DOHH2 (cell line): ENCODE data around the gene TCERG1L.

Source experiments
- H3F3A ChIP-seq: fragments of 200-600 bp; sonication (generic), shearing (Covaris generic); 2 replicates; pipeline ENCODE4 v1.6.0; 2016; ENCODE audit warnings: antibody characterized with exemption, mild to moderate bottlenecking; ENCODE audit not compliant: control insufficient read depth, insufficient read depth
- H3K27ac ChIP-seq: fragments of 200-600 bp; sonication (generic); 2 replicates; pipeline ENCODE4 v1.5.1; 2014; ENCODE audit warnings: low read depth, mild to moderate bottlenecking, low read length, moderate library complexity
- H3K27me3 ChIP-seq: fragments of 200-600 bp; sonication (generic); 2 replicates; pipeline ENCODE4 v1.6.1; 2014; ENCODE audit warnings: mild to moderate bottlenecking, low read length, mixed read lengths; ENCODE audit not compliant: control insufficient read depth
- H3K36me3 ChIP-seq: fragments of 200-600 bp; sonication (generic); 2 replicates; pipeline ENCODE4 v1.6.1; 2014; ENCODE audit warnings: mild to moderate bottlenecking, low read length, moderate library complexity, mixed read lengths; ENCODE audit not compliant: control insufficient read depth
- H3K4me1 ChIP-seq: fragments of 200-600 bp; sonication (generic); 2 replicates; pipeline ENCODE4 v1.6.1; 2014; ENCODE audit warnings: mild to moderate bottlenecking, low read length, mixed read lengths; ENCODE audit not compliant: control insufficient read depth
- H3K4me2 ChIP-seq: fragments of 200-600 bp; sonication (generic); 2 replicates; pipeline ENCODE4 v1.6.0; 2014; ENCODE audit warnings: mild to moderate bottlenecking, low read length, moderate library complexity
- H3K4me3 ChIP-seq: fragments of 200-600 bp; sonication (generic); 2 replicates; pipeline ENCODE4 v1.5.1; 2014; ENCODE audit warnings: mild to moderate bottlenecking, low read length, mixed read lengths
- H3K79me2 ChIP-seq: fragments of 200-600 bp; sonication (generic); 2 replicates; pipeline ENCODE4 v1.6.1; 2014; ENCODE audit warnings: mild to moderate bottlenecking, low read length, mixed read lengths; ENCODE audit not compliant: control insufficient read depth
- H3K9me2 ChIP-seq: fragments of 200-600 bp; sonication (generic); replicated peaks from 2 replicates; pipeline ENCODE4 v1.6.1; 2014; ENCODE audit warnings: mild to moderate bottlenecking, low read length, mixed read lengths; ENCODE audit not compliant: control insufficient read depth
- H3K9me3 ChIP-seq: fragments of 200-600 bp; sonication (generic); 2 replicates; pipeline ENCODE4 v1.6.1; 2014; ENCODE audit warnings: antibody characterized with exemption, low read length, mixed read lengths; ENCODE audit not compliant: control insufficient read depth, insufficient read depth
- H4K20me1 ChIP-seq: fragments of 200-600 bp; sonication (generic); 2 replicates; pipeline ENCODE4 v1.6.0; 2014; ENCODE audit warnings: low read depth, mild to moderate bottlenecking, antibody characterized with exemption, low read length, moderate library complexity; ENCODE audit not compliant: control insufficient read depth, insufficient read depth
- CTCF ChIP-seq: fragments of 200-600 bp; sonication (generic); IDR thresholded peaks from one replicate; pipeline ENCODE4 v1.5.1; 2014; ENCODE audit warnings: antibody characterized with exemption, mild to moderate bottlenecking, low read depth, low read length; ENCODE audit not compliant: poor library complexity, severe bottlenecking
- EZH2phosphoT487 ChIP-seq: fragments of 200-600 bp; sonication (generic); IDR thresholded peaks from 2 replicates; pipeline ENCODE4 v1.6.1; 2017; ENCODE audit warnings: borderline replicate concordance, mild to moderate bottlenecking, antibody characterized with exemption, low read length, moderate library complexity, mixed read lengths

The TCERG1L gene

GRCh38 chr10:131089861-131090260 lies 221.7 kb downstream of the TCERG1L start:
- TF ChIP-seq EZH2phosphoT487 (no peak), CTCF (no peak)
- Histone ChIP-seq H3K27me3 (no peaks in the 10 kb centered on the region), H3F3A (no peaks in the 10 kb centered on the region), H4K20me1 (no peaks in the 10 kb centered on the region), H3K4me1 (no peaks in the 10 kb centered on the region), H3K27ac (no peak overlapping the region), H3K79me2 (no peaks in the 10 kb centered on the region), H3K4me2 (no peak overlapping the region), H3K9me2 (no peaks in the 10 kb centered on the region), H3K9me3 (no peaks in the 10 kb centered on the region), H3K4me3 (no peak overlapping the region), H3K36me3 (no peaks in the 10 kb centered on the region)

- Histone ChIP-seq H3K4me3 (no peak overlapping the region), H3K36me3 (no peaks in the 10 kb centered on the region), H3F3A (no peaks in the 10 kb centered on the region), H4K20me1 (no peaks in the 10 kb centered on the region), H3K27me3 (no peaks in the 10 kb centered on the region), H3K9me3 (no peaks in the 10 kb centered on the region), H3K27ac (no peak overlapping the region), H3K4me1 (no peaks in the 10 kb centered on the region), H3K4me2 (no peak overlapping the region), H3K79me2 (no peaks in the 10 kb centered on the region), H3K9me2 (no peaks in the 10 kb centered on the region)
- TF ChIP-seq EZH2phosphoT487, result no peak
- TF ChIP-seq CTCF, result no peak
Measured at GRCh38 chr10:131089150-131089549, 222.4 kb downstream of the TCERG1L start.

GRCh38 chr10:131088619-131089018 lies 222.9 kb downstream of the TCERG1L start:
- Histone ChIP-seq H3K27me3 (no peaks in the 10 kb centered on the region), H3K27ac (no peak overlapping the region), H3F3A (no peaks in the 10 kb centered on the region), H3K36me3 (no peaks in the 10 kb centered on the region), H3K4me1 (no peaks in the 10 kb centered on the region), H3K79me2 (no peaks in the 10 kb centered on the region), H3K4me3 (no peak overlapping the region), H3K9me2 (no peaks in the 10 kb centered on the region), H4K20me1 (no peaks in the 10 kb centered on the region), H3K9me3 (no peaks in the 10 kb centered on the region), H3K4me2 (no peak overlapping the region)
- TF ChIP-seq CTCF, result no peak
- no peak for TF ChIP-seq EZH2phosphoT487
